Endometrium (tissue), 2 donors: Measurements from ENCODE around the gene GUCD1.

ENCODE experiments used
- FAIRE-seq: peaks from 2 replicates; lab custom pipeline; 2012; peaks lifted over from hg19 to GRCh38; lab: Jason Lieb, UNC
- donor health status: control.
- donor health status: control.

GUCD1 gene

GRCh38 chr22:24502541-24502940, 52.4 kb downstream of the GUCD1 start:
- no peak for FAIRE-seq

GRCh38 chr22:24502034-24502433, 52.9 kb downstream of the GUCD1 start:
- no peak for FAIRE-seq

DNA sequence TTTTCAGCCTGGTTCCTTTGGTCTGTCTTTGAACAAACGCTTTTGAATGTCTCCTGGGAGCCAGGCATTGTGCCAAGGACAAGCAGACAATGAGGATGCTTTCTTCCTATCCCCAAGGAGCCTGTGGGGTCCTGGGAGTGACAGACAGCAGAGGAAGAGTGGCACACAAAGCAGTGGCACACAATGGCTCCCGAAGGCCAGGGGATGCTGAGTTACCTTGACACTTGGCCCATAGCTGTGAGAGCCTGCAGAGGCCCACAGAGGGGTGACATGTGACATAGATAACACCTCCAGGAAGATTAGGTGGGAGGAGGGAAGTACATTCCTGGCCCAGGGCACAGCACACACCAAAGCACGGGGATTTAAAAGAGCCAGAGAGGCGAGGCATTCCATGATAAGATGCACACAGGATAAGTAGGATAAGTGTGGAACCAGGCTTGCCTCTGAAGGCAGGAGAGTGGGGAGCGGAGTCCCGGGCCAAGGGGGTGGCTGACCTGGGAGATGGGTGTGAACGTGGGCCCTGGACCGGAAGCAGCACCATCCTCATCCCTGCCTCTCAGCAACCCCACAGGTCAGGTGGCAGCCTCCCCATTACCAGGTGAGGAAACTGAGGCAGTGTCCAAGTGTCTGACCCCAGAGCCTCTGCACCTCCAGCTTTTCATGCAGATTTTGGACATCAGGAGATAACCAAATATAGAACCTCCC, 53.5 kb downstream of the GUCD1 start:
- no peak for FAIRE-seq

DNA sequence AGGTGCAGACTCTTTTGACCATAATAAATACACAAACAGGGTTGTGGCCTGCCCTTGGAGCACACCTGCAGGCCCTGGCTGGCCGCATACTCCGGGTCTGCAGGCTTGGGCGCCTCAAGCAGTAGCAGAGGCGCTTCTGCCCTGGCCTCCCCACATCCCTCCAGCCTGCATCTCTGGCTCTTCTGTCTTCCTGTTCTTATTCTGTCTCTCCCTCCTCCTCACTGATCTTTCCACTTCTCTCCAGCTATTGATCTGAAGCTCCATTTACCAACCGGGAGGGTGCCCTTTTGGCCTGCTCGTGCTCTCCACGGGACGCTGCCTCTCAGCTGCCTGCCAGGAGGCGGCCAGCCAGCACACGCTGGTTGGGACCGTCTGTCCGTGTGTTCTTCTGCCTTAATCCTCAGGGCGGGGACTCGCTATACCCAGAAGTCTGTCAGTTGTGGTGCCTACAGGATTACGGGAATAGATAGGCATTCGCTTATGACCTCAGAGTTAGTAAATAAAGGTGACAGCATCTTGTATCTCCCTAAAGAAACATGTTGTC, 54.6 kb downstream of the GUCD1 start:
- no peak for FAIRE-seq

DNA sequence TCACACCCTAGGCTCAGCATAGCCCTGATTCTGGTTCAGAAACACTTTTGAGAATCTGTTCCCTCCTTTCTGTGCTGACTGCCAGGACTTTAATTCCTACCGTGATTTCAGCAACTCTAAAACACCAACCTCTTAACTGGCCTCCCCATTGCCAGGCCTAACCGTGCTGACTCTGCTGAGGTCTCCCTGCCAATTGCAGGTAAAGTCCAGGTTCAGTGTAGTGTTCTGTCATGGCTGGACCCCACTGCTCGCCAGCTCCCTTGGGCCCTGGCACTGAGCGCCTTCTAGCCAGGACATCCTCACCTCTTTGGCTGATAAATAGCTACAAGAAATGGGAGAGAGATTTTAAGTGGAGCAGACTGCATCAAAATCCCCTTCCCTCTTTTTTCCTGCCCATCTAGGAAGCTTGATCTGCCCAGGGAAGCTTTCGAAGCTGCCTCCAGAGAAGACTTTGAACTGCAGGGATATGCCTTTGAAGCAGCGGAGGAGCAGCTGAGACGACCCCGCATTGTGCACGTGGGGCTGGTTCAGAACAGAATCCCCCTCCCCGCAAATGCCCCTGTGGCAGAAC, 55.1 kb downstream of the GUCD1 start:
- FAIRE-seq = no peak

DNA sequence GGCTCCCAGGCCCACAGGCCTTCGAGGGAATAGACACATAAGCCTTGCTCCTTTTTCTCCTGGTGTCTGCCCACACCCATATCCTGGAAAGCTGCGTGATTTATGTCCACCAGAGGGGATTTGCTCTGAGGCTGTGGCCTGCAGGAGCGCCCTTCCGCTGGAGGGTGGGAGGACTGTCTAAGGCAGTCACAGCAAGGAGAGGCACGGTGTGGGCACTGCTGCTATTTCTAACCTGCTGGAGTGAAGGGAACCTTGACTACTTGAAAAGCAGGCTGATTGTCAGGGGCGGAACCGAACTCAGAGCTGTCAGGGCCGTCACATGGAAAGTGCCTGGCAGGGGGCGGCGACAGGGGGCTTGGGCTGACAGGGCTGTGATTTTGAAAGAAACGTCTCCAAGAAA, 56.1 kb downstream of the GUCD1 start:
- no peak for FAIRE-seq

DNA sequence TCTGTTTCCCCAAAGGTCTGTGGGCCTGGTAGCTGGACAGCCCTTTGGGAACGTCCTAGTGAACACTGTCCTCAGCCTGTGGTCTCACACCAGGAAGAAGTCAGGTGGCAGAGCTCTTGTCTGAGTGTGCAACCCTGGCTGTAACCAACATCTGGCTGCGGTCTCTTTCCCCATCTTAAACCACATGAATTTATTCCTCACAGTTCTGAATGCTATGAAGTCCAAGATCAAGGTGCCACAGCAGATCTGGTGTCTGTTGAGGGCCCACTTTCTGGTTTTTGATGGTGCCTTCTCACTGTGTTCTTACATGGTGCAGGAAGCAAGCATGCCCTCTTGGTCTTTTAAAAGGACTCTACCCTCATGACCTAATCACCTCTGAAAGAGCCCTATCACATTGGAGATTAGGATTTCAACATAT, 57.1 kb downstream of the GUCD1 start:
- FAIRE-seq = no peak

DNA sequence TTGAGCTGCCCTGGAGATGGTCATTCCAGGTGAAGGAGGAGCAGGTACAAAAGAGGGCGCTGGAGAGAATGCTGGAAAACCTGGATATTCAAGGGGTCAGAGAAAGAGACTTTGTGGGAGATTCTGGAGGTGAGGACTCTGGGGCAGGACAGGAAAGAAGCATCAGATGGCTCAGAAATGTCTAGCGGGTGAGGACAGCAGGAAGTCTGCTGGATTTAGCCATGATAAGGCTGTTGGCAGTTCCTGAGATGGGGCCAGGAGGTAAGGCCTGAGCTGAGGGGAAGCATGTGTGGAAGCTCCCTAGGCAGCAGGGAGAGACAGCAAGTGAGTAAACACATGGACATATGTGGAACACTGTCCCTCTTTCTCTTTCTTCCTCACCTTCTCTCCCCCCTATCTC, 58.3 kb downstream of the GUCD1 start:
- FAIRE-seq = no peak

- no peak for FAIRE-seq
Measured at GRCh38 chr22:24496234-24496633, 58.7 kb downstream of the GUCD1 start.

- no peak for FAIRE-seq
Measured at GRCh38 chr22:24495365-24495675, 59.6 kb downstream of the GUCD1 start.

DNA sequence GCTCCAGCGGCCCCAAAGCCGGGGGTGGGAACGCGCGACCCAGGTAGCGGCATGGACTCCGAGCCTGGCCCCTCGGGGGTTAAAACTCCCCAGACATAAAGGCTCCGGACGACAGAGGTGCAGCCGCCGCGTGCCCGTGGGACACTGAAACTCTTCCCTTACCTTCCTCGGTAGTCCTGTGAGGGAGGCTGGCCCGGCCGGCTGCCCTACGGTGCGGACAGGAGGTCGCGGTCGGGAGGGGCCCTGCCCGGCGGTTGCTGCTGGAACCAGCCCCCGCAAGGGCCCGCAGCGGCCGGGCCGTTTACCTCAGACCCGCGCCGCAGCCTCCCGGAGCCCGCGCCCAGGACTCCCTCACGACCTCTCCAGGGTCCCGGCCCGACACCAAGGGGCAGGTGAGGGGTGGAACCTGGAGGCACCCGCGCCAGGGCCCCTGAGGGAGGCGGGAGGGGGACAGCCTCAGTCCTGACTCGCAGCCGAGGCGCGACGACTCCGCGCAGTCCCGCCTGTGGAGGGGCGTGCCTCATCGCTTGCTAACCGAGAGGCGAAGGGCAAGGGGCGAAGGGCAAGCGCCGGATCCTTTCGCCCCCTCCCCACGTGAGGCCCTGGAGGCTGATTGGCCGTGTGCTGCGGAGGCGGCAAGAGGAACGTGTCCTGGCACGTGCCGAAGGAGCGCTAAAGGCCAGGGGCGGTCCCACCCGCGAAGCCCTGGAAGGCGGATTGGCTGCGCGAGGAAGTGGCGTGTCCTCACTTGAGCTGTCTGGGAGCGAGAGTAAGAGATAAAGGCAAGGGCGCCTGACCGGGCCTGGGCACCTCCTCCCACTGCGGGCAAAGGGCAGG, 60.2 kb downstream of the GUCD1 start, which contains the start of gene UPB1:
Gene UPB1, plus strand, starts transcription at position 805 of the 837 bp plus-strand sequence. CDS start 72 bp downstream, outside the sequence.
- FAIRE-seq = no peak

- FAIRE-seq = no peak
Measured at GRCh38 chr22:24494167-24494527, 60.8 kb downstream of the GUCD1 start.

DNA sequence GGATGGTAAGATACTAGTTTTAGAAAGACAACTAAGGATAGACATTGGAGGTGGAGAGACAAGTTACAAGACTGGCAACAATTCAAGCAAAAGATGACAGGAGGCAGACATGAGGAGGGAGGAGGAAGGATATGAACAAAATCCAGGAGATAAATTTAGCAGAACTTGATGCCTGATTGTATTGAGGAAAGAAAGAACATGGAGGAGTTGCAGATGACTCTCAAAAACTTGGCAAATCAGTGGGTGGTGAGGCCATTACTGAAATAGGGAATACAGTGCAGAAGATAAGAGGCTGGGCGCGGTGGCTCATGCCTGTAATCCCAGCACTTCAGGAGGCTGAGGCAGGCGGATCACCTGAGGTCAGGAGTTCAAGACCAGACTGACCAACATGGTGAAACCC, 62.5 kb downstream of the GUCD1 start:
- no peak for FAIRE-seq
